Osteocyte (in vitro differentiated cells): ENCODE data around the gene DTWD2. TPM values are rescaled to one million over a fixed set of nuclear protein-coding genes. Genes with fewer than 3 reads are reported as not detected.
A peak's percentile ranks its signal among the peaks of the same experiment; 100 is the strongest.
"Not testable (repeated sequence)": the region's sequence is repeated elsewhere in the genome, so short reads cannot be mapped to it uniquely, and the experiment has no call there.

Experiments used
- DNase-seq: peaks from one replicate; pipeline ENCODE4 v3.0.0; 2021; ENCODE audit warnings: mixed read lengths; ENCODE audit not compliant: unreplicated experiment; ENCODE audit errors: extremely low spot score
- H3K27ac Mint-ChIP-seq: one replicate; pipeline ENCODE4 v1.8.0; 2021; ENCODE audit warnings: mild to moderate bottlenecking, mixed read lengths; ENCODE audit not compliant: unreplicated experiment
- H3K27me3 Mint-ChIP-seq: one replicate; pipeline ENCODE4 v1.8.0; 2021; ENCODE audit warnings: mixed read lengths; ENCODE audit not compliant: unreplicated experiment
- H3K36me3 Mint-ChIP-seq: one replicate; pipeline ENCODE4 v1.8.0; 2021; ENCODE audit warnings: mixed read lengths; ENCODE audit not compliant: unreplicated experiment
- H3K4me1 Mint-ChIP-seq: one replicate; pipeline ENCODE4 v1.8.0; 2021; ENCODE audit warnings: mixed read lengths; ENCODE audit not compliant: unreplicated experiment
- H3K4me3 Mint-ChIP-seq: one replicate; pipeline ENCODE4 v1.8.0; 2021; ENCODE audit warnings: mild to moderate bottlenecking, moderate library complexity, mixed read lengths; ENCODE audit not compliant: unreplicated experiment
- H3K9me3 Mint-ChIP-seq: one replicate; pipeline ENCODE4 v1.8.0; 2021; ENCODE audit warnings: mixed read lengths; ENCODE audit not compliant: unreplicated experiment
- CTCF ChIP-seq: fragments of 200-600 bp; sonication (generic); IDR thresholded peaks from 2 replicates; pipeline ENCODE4 v1.5.0; 2021; ENCODE audit warnings: antibody characterized with exemption, mild to moderate bottlenecking, moderate library complexity
- total RNA-seq: library from RNA; stranded (reverse); gene quantifications from 2 replicates; pipeline ENCODE4 v1.2.1, GENCODE V29; 2021

DTWD2 gene
- total RNA-seq, 1 donor from 2014 or later = 5.8 TPM

- TF ChIP-seq CTCF = no peak
- no peaks in the 10 kb centered on the region for H3K9me3 Mint-ChIP-seq
- H3K27ac Mint-ChIP-seq = no peak overlapping the region
- no peaks in the 10 kb centered on the region for H3K27me3 Mint-ChIP-seq
- peaks cover 18% of the 10 kb centered on the region for H3K4me1 Mint-ChIP-seq
- no peaks in the 10 kb centered on the region for H3K36me3 Mint-ChIP-seq
- no peak for DNase-seq
- peak overlapping the region; percentile 72 for H3K4me3 Mint-ChIP-seq
Measured at GRCh38 chr5:118988866-118989180, 476 bp upstream of the DTWD2 start.

GRCh38 chr5:118984602-118985001 lies 3.7 kb downstream of the DTWD2 start:
- Mint-ChIP-seq H3K27me3 (no peaks in the 10 kb centered on the region), H3K4me1 (peaks cover 24% of the 10 kb centered on the region), H3K27ac (no peak overlapping the region), H3K36me3 (no peaks in the 10 kb centered on the region), H3K4me3 (no peak overlapping the region), H3K9me3 (no peaks in the 10 kb centered on the region)
- TF ChIP-seq CTCF = no peak
- DNase-seq = no peak

DNA sequence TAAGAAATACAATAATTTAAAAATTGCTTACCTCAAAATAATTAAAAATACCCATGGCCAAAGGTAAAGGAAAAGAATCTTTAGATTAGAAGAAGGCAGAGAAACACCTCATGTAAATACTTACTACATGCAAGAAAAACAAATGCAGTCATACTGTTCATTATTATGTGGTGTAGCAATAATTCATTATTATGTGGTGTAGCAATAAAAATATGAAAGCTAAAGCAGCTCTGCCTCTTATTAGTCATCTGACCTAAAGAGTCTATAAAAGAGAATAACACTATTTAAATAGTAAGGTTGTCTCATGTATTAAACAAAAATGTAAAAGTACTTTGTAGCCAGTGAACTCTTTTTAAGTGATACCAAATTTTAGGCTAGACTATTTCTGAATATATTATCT lies 6.6 kb downstream of the DTWD2 start:
- DNase-seq = no peak

DNA sequence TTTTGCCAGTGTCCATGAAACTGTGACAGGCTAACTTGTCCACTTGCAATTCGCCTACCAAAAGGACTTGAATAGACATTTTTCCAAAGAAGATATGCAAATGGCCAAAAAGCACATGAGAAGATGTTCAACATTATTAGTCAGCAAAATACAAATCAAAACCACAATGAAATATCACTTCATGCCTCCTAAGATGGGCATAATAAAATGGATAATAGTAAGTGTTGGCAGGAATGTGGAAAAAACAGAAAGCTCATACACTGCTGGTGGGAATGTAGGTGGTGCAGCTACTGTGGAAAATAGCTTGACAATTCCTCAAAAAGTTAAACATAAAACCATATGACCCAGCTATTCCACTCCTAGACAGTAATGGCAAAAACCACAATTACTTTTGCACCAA lies 7.9 kb downstream of the DTWD2 start:
- peaks cover 13% of the 10 kb centered on the region for H3K4me1 Mint-ChIP-seq
- H3K36me3 Mint-ChIP-seq = peaks cover 3% of the 10 kb centered on the region
- DNase-seq = no peak
- peaks cover 16% of the 10 kb centered on the region for H3K9me3 Mint-ChIP-seq
- no peak overlapping the region for H3K27ac Mint-ChIP-seq
- H3K4me3 Mint-ChIP-seq = no peak overlapping the region
- H3K27me3 Mint-ChIP-seq = no peaks in the 10 kb centered on the region
- no peak for TF ChIP-seq CTCF

More for the DNA sequence above, 6.6 kb downstream of the DTWD2 start:
- no peaks in the 10 kb centered on the region for H3K36me3 Mint-ChIP-seq
- TF ChIP-seq CTCF = no peak
- peaks cover 5% of the 10 kb centered on the region for H3K9me3 Mint-ChIP-seq
- H3K27ac Mint-ChIP-seq = no peak overlapping the region
- H3K4me3 Mint-ChIP-seq = no peak overlapping the region
- H3K4me1 Mint-ChIP-seq = peaks cover 13% of the 10 kb centered on the region
- no peaks in the 10 kb centered on the region for H3K27me3 Mint-ChIP-seq

GRCh38 chr5:118980017-118980416 lies 8.3 kb downstream of the DTWD2 start:
- Mint-ChIP-seq H3K4me3 (no peak overlapping the region), H3K4me1 (peaks cover 10% of the 10 kb centered on the region), H3K27ac (no peak overlapping the region), H3K9me3 (peaks cover 16% of the 10 kb centered on the region), H3K27me3 (no peaks in the 10 kb centered on the region), H3K36me3 (peaks cover 3% of the 10 kb centered on the region)
- no peak for DNase-seq
- no peak for TF ChIP-seq CTCF

GRCh38 chr5:118973779-118974445 lies 14.4 kb downstream of the DTWD2 start:
- not testable (repeated sequence) for H3K27me3 Mint-ChIP-seq, H3K4me1 Mint-ChIP-seq, H3K36me3 Mint-ChIP-seq, H3K27ac Mint-ChIP-seq, H3K4me3 Mint-ChIP-seq, DNase-seq
- peaks cover 21% of the 10 kb centered on the region for H3K9me3 Mint-ChIP-seq
